ENCODE measurements around the gene EIF4E1B.

GRCh38 chr5:176694146-176694545 lies 63.7 kb downstream of the EIF4E1B start:
- no peak for TF ChIP-seq CTCF (IDR thresholded peaks at IDR 0.05 in 8 of 11, conservative IDR thresholded peaks at IDR 0.05 in 3 of 11)
- no peak for TF ChIP-seq POLR2AphosphoS5 (IDR thresholded peaks at IDR 0.05)
- no peak for TF ChIP-seq POLR2A (IDR thresholded peaks at IDR 0.05)

Measured in spleen (tissue), 7 donors.